Breast epithelium (tissue), 4 donors: ENCODE data around the gene PADI1. TPM values are rescaled to one million over a fixed set of nuclear protein-coding genes. Genes with fewer than 3 reads are reported as not detected.

Source experiments
- DNase-seq, 2 donors: peaks; one replicate each; pipeline ENCODE4 v3.0.0-alpha.2; 2019; ENCODE audit warnings: low spot score in 2 of 2
- H3K27ac ChIP-seq, 2 donors: fragments of 200-600 bp; sonication (generic) in 1 of 2; one replicate each; pipeline ENCODE4 v1.5.1; 2016 to 2019; ENCODE audit warnings: mild to moderate bottlenecking in 1 of 2
- H3K27me3 ChIP-seq, 2 donors: fragments of 200-600 bp; sonication (generic) in 1 of 2; one replicate each; pipeline versions ENCODE4 v1.5.1 to v1.6.0; 2017 to 2019; ENCODE audit warnings: control low read depth in 1 of 2, mild to moderate bottlenecking in 1 of 2
- H3K36me3 ChIP-seq: fragments of 200-600 bp; one replicate; pipeline ENCODE4 v1.5.1; 2019
- H3K4me1 ChIP-seq, 2 donors: fragments of 200-600 bp; sonication (generic); one replicate each; pipeline ENCODE4 v1.5.1; 2016 to 2019; ENCODE audit warnings: control low read depth in 1 of 2
- H3K4me3 ChIP-seq, 3 donors: fragments of 200-600 bp; sonication (generic); 1 replicate in 2 of 3; 2 replicates in 1 of 3; pipeline ENCODE4 v1.5.1; 2016 to 2019; ENCODE audit warnings: mild to moderate bottlenecking in 3 of 3, moderate library complexity in 2 of 3
- H3K9me3 ChIP-seq, 2 donors: fragments of 200-600 bp; sonication (generic) in 1 of 2; one replicate each; pipeline ENCODE4 v1.5.1; 2016 to 2019; ENCODE audit warnings: control low read depth in 1 of 2
- POLR2A ChIP-seq: fragments of 450-650 bp; IDR thresholded peaks from one replicate; pipeline ENCODE4 v1.6.1; 2016; ENCODE audit warnings: antibody characterized with exemption, mild to moderate bottlenecking, moderate library complexity
- POLR2AphosphoS5 ChIP-seq, 3 donors: sonication (generic); formaldehyde crosslinking; IDR thresholded peaks; one replicate each; pipeline ENCODE4 v1.6.1; 2017; ENCODE audit warnings: antibody characterized with exemption in 3 of 3
- intact Hi-C: fragments of 100-400 bp; cut with DNase I; formaldehyde crosslinking; loops from one replicate; pipeline ENCODE4 v1.15.1; 2023; ENCODE audit warnings: low total_unique reads
- total RNA-seq, 3 donors: library from RNA; depleted of rRNA; stranded (reverse); fragments of >200 nt; gene quantifications; one replicate each; pipeline ENCODE4 v1.1.0, GENCODE V29; 2016
- TF ChIP-seq, protein P1 (sequence below), 3 donors: fragments of 450-650 bp; IDR thresholded peaks; one replicate each; pipeline ENCODE4 v1.5.1; 2016 to 2017; ENCODE audit warnings: antibody characterized with exemption in 3 of 3, mild to moderate bottlenecking in 3 of 3, moderate library complexity in 3 of 3

PADI1 gene
- total RNA-seq, 3 donors from 2014 or later: 0.33 TPM; not detected in 2

DNA sequence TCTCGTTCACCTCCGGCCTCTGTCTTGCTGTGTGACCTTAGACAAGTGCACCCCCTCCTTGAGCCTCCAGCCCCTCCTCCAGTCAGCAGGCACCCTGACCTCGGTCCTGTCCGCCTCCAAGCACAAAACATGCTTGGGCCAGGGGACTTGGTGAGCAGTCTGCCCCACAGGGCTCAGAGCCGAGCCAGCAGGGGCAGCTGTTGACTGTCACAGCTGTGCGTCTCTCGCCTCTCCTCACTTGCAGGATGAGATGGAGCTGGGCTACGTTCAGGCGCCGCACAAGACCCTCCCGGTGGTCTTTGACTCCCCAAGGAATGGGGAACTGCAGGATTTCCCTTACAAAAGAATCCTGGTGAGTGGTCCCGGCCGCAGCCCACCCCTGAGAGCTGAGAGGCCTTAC, 68.2 kb downstream of the PADI1 start:
- H3K9me3 ChIP-seq: no peaks in the 10 kb centered on the region
- no peak overlapping the region for H3K27ac ChIP-seq
- no peaks in the 10 kb centered on the region for H3K36me3 ChIP-seq
- intact Hi-C loops: no loop called here
- TF ChIP-seq POLR2A (no peak), POLR2AphosphoS5 (IDR thresholded peaks at IDR 0.05) (no peak)
- TF ChIP-seq, protein P1, sequence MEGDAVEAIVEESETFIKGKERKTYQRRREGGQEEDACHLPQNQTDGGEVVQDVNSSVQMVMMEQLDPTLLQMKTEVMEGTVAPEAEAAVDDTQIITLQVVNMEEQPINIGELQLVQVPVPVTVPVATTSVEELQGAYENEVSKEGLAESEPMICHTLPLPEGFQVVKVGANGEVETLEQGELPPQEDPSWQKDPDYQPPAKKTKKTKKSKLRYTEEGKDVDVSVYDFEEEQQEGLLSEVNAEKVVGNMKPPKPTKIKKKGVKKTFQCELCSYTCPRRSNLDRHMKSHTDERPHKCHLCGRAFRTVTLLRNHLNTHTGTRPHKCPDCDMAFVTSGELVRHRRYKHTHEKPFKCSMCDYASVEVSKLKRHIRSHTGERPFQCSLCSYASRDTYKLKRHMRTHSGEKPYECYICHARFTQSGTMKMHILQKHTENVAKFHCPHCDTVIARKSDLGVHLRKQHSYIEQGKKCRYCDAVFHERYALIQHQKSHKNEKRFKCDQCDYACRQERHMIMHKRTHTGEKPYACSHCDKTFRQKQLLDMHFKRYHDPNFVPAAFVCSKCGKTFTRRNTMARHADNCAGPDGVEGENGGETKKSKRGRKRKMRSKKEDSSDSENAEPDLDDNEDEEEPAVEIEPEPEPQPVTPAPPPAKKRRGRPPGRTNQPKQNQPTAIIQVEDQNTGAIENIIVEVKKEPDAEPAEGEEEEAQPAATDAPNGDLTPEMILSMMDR (IDR thresholded peaks at IDR 0.05): no peak
- no peaks in the 10 kb centered on the region for H3K27me3 ChIP-seq
- H3K4me1 ChIP-seq: no peaks in the 10 kb centered on the region
- no peak overlapping the region for H3K4me3 ChIP-seq
- no peak for DNase-seq

GRCh38 chr1:17274186-17275170, 69.5 kb downstream of the PADI1 start:
- DNase-seq: no peak
- Histone ChIP-seq H3K4me1 (no peaks in the 10 kb centered on the region), H3K9me3 (no peaks in the 10 kb centered on the region), H3K27me3 (no peaks in the 10 kb centered on the region), H3K4me3 (no peak overlapping the region), H3K27ac (no peak overlapping the region), H3K36me3 (no peaks in the 10 kb centered on the region)
- intact Hi-C loops: no loop called here
- TF ChIP-seq, protein P1 (IDR thresholded peaks at IDR 0.05): peak in 1 of 3 donors; percentile 10
- TF ChIP-seq POLR2AphosphoS5 (IDR thresholded peaks at IDR 0.05) (no peak), POLR2A (no peak)

GRCh38 chr1:17276568-17276967, 71.6 kb downstream of the PADI1 start:
- peak in 1 of 2 donors; percentile 50 for DNase-seq
- Histone ChIP-seq H3K36me3 (no peaks in the 10 kb centered on the region), H3K27me3 (no peaks in the 10 kb centered on the region), H3K9me3 (no peaks in the 10 kb centered on the region), H3K4me3 (no peak overlapping the region), H3K27ac (no peak overlapping the region), H3K4me1 (no peaks in the 10 kb centered on the region)
- no peak for TF ChIP-seq POLR2AphosphoS5 (IDR thresholded peaks at IDR 0.05)
- no peak for TF ChIP-seq POLR2A
- TF ChIP-seq, protein P1 (IDR thresholded peaks at IDR 0.05): no peak
- intact Hi-C loops: no loop called here

DNA sequence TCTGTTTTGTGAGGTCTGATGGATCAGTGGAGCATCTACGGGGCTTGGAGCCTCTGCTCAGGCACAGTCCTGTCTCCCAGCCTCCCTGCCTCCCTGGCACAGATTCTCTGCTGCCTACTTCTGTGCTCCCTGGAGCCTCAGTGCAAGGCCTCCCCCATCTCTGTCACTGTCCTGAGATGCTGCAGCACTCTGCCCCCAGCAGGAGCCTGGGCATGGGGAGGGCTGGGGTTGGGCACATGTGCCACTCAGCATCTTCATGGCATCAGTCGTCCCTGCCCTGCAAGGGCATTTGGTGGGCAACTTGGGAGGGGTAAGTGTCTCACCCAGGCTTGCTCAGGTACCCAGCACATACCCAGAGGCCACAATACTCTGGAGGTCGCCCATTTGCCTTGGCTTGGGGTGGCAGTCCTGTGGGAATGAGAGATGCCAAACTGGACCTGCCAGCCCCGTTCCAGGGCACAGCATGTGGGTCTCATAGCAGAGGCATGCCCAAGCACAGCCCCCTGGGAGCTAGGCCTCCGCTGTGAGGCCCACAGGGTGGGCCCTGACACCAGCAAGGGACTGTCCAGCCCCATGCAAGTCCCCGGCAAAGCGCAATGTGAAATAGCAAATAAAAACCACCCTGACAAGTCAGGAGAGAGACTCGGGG, 72.7 kb downstream of the PADI1 start:
- H3K4me1 ChIP-seq: no peaks in the 10 kb centered on the region
- peak in 1 of 2 donors; percentile 30 for DNase-seq
- TF ChIP-seq, protein P1 (IDR thresholded peaks at IDR 0.05): no peak
- TF ChIP-seq POLR2AphosphoS5 (IDR thresholded peaks at IDR 0.05): no peak
- TF ChIP-seq POLR2A: no peak
- H3K36me3 ChIP-seq: no peaks in the 10 kb centered on the region
- H3K4me3 ChIP-seq: no peak overlapping the region
- H3K27me3 ChIP-seq: no peaks in the 10 kb centered on the region
- no peaks in the 10 kb centered on the region for H3K9me3 ChIP-seq
- H3K27ac ChIP-seq: no peak overlapping the region
- intact Hi-C loops: no loop called here
